ENCODE results near the gene HELLS. TPM values are rescaled to one million over a fixed set of nuclear protein-coding genes. Genes with fewer than 3 reads are reported as not detected.
"Not testable (repeated sequence)": the region's sequence is repeated elsewhere in the genome, so short reads cannot be mapped to it uniquely, and the experiment has no call there.

The HELLS gene
- 131 and 187 TPM in 2 replicates for total RNA-seq (2014; rRNA removed; shearing (Covaris generic))

DNA sequence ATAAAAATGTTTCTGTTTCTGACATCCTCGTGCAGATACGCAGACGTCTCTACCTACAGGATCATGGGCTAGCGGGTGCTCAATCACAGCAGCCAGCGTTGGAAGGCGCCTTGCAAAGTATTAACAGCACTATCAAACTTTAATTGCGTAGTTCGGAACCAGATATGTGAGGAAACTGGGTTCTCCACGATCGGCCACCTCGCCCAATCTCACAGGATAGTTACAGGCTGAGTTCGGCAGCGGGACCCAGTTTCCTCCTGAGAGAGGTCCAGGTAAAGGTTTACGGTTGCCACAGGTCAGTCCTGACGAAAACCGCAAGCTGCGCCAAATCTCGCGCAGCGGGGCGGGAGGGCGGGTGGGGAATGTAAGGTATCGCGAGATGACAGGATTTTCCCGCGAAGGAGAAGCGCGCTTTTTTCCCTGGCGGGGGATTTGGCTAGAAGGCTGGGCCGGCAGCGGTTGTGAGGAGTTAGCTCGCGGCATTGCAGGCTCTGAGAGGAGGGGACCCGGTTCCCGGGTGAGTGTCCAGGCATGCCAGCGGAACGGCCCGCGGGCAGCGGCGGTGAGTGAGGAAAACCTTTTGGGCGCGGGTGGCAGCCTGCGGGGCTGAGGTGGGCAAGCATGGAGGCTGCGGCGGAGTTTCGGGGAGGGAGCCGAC is at the start of gene HELLS:
Gene HELLS, plus strand, starts transcription at position 398 of the 658 bp plus-strand sequence. Its CDS starts 134 bp downstream, at position 532.
- peak; percentile 90 for DNase-seq
- H3K36me3 ChIP-seq (replicated peaks; ENCODE audit: control insufficient read depth, insufficient read depth, low read length), result peaks cover 2% of the 10 kb centered on the region
- no peaks in the 10 kb centered on the region for H3K27me3 ChIP-seq (ENCODE audit: control insufficient read depth, insufficient read depth, low read length)
- peak within 1 kb of the TSS; percentile 99 for H3K4me3 ChIP-seq (ENCODE audit: insufficient read depth, low read depth, low read length)

DNA sequence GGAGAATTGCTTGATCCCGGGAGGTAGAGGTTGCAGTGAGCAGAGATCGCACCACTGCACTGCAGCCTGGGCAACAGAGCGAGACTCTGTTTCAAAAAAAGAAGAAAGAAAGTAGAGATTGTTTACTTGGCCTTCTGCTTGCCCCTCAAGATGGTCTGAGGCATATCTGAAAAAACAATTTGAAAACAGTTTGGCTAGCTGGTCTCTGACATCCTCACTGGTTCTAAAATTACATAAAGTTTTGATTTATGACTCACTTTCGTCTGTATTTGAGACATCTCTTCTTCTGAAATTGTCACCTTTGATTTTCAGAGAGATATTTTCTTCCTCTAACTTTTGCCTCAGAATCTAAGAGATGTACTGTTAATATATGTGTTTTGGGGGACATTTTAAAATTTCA is 49.6 kb upstream of the HELLS start:
- no peaks in the 10 kb centered on the region for H3K36me3 ChIP-seq (replicated peaks; ENCODE audit: control insufficient read depth, insufficient read depth, low read length)
- H3K27me3 ChIP-seq (ENCODE audit: control insufficient read depth, insufficient read depth, low read length), result no peaks in the 10 kb centered on the region
- DNase-seq, result no peak
- H3K4me3 ChIP-seq (ENCODE audit: insufficient read depth, low read depth, low read length), result no peak overlapping the region

GRCh38 chr10:94496646-94497045 is 48.9 kb upstream of the HELLS start:
- Histone ChIP-seq H3K27me3 (ENCODE audit: control insufficient read depth, insufficient read depth, low read length) (no peaks in the 10 kb centered on the region), H3K36me3 (replicated peaks; ENCODE audit: control insufficient read depth, insufficient read depth, low read length) (no peaks in the 10 kb centered on the region), H3K4me3 (ENCODE audit: insufficient read depth, low read depth, low read length) (no peak overlapping the region)
- DNase-seq, result no peak

- Histone ChIP-seq H3K4me3 (ENCODE audit: insufficient read depth, low read depth, low read length) (no peak overlapping the region), H3K27me3 (ENCODE audit: control insufficient read depth, insufficient read depth, low read length) (no peaks in the 10 kb centered on the region), H3K36me3 (replicated peaks; ENCODE audit: control insufficient read depth, insufficient read depth, low read length) (no peaks in the 10 kb centered on the region)
- DNase-seq, result peak; percentile 6
Measured at GRCh38 chr10:94500063-94500462, 45.5 kb upstream of the HELLS start.

DNA sequence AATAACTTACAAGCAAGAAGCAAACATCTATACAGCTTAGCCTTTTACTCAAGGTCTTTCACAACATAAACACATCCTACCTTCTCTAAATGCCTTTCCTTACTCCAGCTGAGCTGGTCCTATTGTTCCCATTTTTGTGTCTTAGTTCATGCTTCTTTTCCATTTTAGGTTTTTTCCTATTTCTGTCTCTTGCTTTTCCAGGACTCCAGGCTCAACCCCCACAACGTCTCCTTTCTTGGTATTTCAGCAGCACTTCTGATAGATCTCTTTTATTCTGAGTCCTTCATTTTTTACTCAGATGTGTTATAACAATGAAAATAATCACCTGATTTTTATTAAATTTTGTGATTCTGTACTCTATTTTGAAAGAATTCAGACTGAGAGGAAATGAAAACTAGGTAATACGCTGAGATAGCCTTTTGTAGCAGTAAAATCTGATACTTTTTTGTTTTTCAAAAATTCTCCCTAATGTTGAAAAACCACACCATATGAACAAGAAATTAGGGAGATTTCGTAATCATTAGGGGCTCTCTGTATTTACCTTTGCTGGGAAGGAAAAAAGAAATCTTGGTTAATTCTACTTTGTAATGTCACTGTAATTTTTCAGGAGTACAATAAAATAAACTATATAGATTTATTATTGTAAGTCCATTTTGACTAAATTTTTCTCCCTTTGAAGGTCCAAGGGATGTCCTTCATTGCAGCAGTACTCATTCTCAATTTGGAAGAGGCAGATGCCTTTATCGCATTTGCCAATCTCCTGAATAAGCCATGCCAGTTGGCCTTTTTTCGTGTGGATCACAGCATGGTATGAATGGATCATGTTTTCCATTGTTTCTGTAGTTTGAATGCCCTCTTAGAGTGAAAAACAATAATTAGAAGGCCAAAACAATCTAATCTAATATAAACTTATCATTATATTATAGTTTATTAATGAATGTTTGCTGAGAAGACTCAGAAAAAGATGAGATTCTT is 24.0 kb upstream of the HELLS start:
- DNase-seq, result no peak
- no peak overlapping the region for H3K4me3 ChIP-seq (ENCODE audit: insufficient read depth, low read depth, low read length)
- H3K36me3 ChIP-seq (replicated peaks; ENCODE audit: control insufficient read depth, insufficient read depth, low read length), result no peaks in the 10 kb centered on the region
- H3K27me3 ChIP-seq (ENCODE audit: control insufficient read depth, insufficient read depth, low read length), result no peaks in the 10 kb centered on the region

DNA sequence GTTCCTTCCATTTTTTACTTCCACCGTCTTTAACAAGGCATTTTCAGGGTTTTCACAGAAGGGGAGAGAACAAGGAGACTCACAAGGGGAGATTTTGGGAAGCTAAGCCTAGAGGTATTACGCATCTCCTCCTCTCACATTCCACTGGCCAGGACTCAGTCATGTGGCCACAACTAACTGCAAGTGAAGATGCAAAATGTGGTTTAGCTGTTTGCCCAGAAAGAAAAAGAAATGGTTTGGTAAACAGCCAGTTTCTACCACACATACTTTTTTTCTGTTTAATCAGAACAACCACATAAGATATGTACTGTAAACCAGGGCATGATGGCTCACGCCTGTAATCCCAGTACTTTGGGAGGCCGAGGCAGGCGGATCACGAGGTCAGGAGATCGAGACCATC is 21.4 kb upstream of the HELLS start:
- Histone ChIP-seq H3K36me3 (replicated peaks; ENCODE audit: control insufficient read depth, insufficient read depth, low read length) (no peaks in the 10 kb centered on the region), H3K4me3 (ENCODE audit: insufficient read depth, low read depth, low read length) (no peak overlapping the region), H3K27me3 (ENCODE audit: control insufficient read depth, insufficient read depth, low read length) (no peaks in the 10 kb centered on the region)
- DNase-seq, result no peak

DNA sequence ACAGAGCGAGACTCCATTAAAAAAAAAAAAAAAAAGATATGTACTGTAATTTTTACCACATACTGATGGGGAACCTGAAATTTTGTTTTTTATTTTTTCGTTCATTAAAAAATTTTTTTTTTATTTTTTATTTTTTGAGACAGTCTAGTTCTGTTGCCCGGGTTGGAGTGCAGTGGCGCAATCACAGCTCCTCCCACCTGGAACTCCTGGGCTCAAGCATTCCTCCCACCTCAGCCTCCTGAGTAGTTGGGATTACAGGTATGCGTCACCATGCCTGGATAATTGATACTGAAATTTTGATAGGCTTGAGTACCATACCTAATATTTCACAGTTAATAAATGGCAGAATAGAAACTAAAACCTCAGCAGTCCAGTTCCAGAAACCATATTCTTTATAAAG is 20.9 kb upstream of the HELLS start:
- H3K4me3 ChIP-seq (ENCODE audit: insufficient read depth, low read depth, low read length), result no peak overlapping the region
- no peaks in the 10 kb centered on the region for H3K36me3 ChIP-seq (replicated peaks; ENCODE audit: control insufficient read depth, insufficient read depth, low read length)
- no peaks in the 10 kb centered on the region for H3K27me3 ChIP-seq (ENCODE audit: control insufficient read depth, insufficient read depth, low read length)
- DNase-seq, result no peak

DNA sequence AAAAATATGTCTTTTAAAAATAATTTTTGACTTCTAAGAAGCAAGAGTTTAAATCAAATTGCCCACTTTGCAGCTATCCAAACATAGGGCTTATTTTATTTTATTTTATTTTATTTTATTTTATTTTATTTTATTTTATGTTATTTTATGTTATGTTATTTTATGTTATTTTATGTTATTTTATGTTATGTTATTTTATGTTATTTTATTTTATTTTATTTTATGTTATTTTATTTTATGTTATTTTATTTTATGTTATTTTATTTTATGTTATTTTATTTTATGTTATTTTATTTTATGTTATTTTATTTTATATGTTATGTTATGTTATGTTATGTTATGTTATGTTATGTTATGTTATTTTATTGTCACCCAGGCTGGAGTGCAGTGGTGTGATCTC is 14.0 kb upstream of the HELLS start:
- not testable (repeated sequence) for H3K36me3 ChIP-seq (replicated peaks; ENCODE audit: control insufficient read depth, insufficient read depth, low read length); H3K27me3 ChIP-seq (ENCODE audit: control insufficient read depth, insufficient read depth, low read length); DNase-seq; H3K4me3 ChIP-seq (ENCODE audit: insufficient read depth, low read depth, low read length)

GRCh38 chr10:94533027-94533426 is 12.6 kb upstream of the HELLS start:
- Histone ChIP-seq H3K27me3 (ENCODE audit: control insufficient read depth, insufficient read depth, low read length) (no peaks in the 10 kb centered on the region), H3K4me3 (ENCODE audit: insufficient read depth, low read depth, low read length) (no peak overlapping the region), H3K36me3 (replicated peaks; ENCODE audit: control insufficient read depth, insufficient read depth, low read length) (no peaks in the 10 kb centered on the region)
- DNase-seq, result no peak

- H3K27me3 ChIP-seq (ENCODE audit: control insufficient read depth, insufficient read depth, low read length); H3K36me3 ChIP-seq (replicated peaks; ENCODE audit: control insufficient read depth, insufficient read depth, low read length); DNase-seq; H3K4me3 ChIP-seq (ENCODE audit: insufficient read depth, low read depth, low read length): not testable (repeated sequence)
Measured at GRCh38 chr10:94542282-94542681, 3.3 kb upstream of the HELLS start.

- peaks cover 2% of the 10 kb centered on the region for H3K36me3 ChIP-seq (replicated peaks; ENCODE audit: control insufficient read depth, insufficient read depth, low read length)
- peak overlapping the region; percentile 99 for H3K4me3 ChIP-seq (ENCODE audit: insufficient read depth, low read depth, low read length)
- H3K27me3 ChIP-seq (ENCODE audit: control insufficient read depth, insufficient read depth, low read length), result no peaks in the 10 kb centered on the region
- DNase-seq, result peak; percentile 22
Measured at GRCh38 chr10:94546049-94546900, 687 bp downstream of the HELLS start.

GRCh38 chr10:94546901-94547185 is 1.3 kb downstream of the HELLS start:
- Histone ChIP-seq H3K36me3 (replicated peaks; ENCODE audit: control insufficient read depth, insufficient read depth, low read length) (peaks cover 2% of the 10 kb centered on the region), H3K27me3 (ENCODE audit: control insufficient read depth, insufficient read depth, low read length) (no peaks in the 10 kb centered on the region), H3K4me3 (ENCODE audit: insufficient read depth, low read depth, low read length) (peak overlapping the region; percentile 99)
- DNase-seq, result no peak

DNA sequence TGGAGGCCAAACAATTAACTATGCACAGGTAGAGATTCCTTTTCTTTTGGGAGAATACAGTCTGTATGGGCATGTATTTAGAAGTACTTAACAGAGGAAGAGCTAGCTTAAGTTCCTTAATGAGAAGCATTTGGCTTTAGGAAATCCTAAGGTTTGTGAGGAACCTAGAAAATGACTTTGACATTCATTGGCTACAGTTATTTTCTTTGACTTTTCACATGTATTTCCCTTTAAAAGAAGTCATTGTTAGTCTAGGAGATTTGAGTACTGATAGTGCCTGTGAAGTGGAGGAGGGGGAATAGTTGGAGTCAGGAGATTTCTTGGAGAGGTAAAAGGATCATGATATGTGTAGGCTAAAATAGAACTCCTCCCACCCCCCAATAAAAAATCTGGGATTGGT is 3.6 kb downstream of the HELLS start:
- Histone ChIP-seq H3K36me3 (replicated peaks; ENCODE audit: control insufficient read depth, insufficient read depth, low read length) (peaks cover 3% of the 10 kb centered on the region), H3K27me3 (ENCODE audit: control insufficient read depth, insufficient read depth, low read length) (no peaks in the 10 kb centered on the region), H3K4me3 (ENCODE audit: insufficient read depth, low read depth, low read length) (no peak overlapping the region)
- no peak for DNase-seq

GRCh38 chr10:94567714-94568307 is 22.2 kb downstream of the HELLS start:
- DNase-seq; H3K4me3 ChIP-seq (ENCODE audit: insufficient read depth, low read depth, low read length); H3K27me3 ChIP-seq (ENCODE audit: control insufficient read depth, insufficient read depth, low read length): not testable (repeated sequence)
- H3K36me3 ChIP-seq (replicated peaks; ENCODE audit: control insufficient read depth, insufficient read depth, low read length), result peaks cover 33% of the 10 kb centered on the region
